A204.1 (cell line): Measurements from ENCODE around the gene WEE1.

Experiments
- FAIRE-seq: peaks from 2 replicates; lab custom pipeline; 2012; peaks lifted over from hg19 to GRCh38; lab: Jason Lieb, UNC

WEE1 gene

GRCh38 chr11:9566561-9567063 lies 6.9 kb upstream of the WEE1 start:
- no peak for FAIRE-seq

DNA sequence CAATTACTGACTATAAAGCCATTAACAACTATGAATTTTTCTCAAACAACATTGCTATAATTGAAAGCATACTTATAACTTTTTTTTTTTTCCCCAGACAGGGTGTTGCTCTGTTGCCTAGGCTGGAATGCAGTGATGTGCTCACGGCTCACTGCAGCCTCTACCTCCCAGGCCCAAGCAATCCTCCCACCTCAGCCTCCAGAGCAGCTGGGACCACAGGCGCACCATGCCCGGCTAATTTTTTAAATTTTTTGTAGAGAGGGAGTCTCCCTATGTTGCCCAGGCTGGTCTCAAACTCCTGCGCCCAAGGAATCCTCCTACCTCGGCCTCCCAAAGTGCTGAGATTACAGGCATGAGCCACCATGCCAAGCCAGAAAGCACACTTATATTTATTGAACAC lies 6.1 kb upstream of the WEE1 start:
- FAIRE-seq, result no peak

DNA sequence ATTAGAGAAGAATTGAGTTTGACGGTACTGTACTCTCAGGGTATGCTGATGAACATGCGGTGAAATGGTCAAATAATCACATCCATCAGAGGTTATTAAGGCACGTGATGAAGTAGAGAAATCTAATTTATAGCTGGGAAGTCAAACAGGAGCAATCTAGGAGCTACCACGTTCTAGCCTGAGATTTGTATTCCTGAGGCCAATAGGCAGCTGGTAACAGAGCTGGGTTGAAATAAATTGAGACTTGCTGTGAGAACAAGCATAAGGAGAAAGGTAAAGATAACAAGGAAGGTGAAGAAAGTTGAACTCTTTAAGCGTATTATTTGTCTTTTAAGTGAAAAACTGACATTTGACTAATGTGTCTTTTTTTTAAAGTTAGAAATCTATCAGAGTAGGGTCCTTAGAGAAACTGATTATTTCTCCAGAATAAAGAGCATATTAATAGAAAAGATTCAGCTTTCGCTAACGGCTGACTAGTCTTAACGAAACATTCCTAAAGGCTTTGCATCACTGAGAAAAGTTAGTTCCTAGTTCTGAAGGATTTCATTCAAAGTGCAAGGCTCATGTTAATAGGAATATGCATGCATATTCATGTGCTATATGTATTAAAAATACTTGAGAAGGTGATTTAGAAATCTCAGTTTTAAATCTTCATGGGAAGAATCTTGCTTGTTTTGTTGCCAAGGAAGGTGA lies 5.2 kb upstream of the WEE1 start:
- FAIRE-seq, result no peak

DNA sequence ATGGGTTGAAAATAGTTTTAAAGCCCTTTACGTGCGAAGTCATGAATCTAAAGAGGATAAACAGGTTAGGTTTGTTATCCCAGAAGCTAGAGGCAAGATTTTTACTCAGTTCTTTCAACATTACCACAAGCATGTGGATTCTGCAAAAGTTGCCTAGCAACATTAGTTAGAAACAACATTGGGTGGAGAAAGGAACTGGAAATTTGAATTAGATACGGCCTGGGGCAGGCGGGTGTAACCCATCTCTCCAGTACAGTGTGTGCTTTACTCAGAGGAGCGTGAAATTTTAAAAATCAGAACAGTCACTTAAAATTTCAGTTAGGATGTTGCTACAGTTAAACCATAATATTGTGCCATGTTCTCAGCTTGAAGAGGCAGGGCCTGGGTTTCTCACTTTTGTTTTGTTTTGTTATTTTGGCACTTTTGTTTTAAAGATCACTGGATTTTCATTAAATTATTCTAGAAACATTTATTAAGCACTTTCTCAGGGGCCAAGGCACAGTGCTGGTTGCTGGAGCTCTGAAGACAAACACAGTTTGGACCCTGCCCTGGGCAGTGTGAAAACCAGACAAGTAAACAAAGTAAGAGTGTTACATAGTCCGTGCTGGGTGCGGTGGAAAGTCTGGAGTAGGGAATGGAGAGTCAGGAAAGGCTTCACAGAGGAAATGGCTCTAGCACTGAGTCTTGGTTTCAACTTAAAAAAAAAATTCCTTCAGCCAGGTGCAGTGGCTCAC lies 4.4 kb upstream of the WEE1 start:
- no peak for FAIRE-seq

- no peak for FAIRE-seq
These were observed 3.8 kb upstream of the WEE1 start for GRCh38 chr11:9569588-9570164.

DNA sequence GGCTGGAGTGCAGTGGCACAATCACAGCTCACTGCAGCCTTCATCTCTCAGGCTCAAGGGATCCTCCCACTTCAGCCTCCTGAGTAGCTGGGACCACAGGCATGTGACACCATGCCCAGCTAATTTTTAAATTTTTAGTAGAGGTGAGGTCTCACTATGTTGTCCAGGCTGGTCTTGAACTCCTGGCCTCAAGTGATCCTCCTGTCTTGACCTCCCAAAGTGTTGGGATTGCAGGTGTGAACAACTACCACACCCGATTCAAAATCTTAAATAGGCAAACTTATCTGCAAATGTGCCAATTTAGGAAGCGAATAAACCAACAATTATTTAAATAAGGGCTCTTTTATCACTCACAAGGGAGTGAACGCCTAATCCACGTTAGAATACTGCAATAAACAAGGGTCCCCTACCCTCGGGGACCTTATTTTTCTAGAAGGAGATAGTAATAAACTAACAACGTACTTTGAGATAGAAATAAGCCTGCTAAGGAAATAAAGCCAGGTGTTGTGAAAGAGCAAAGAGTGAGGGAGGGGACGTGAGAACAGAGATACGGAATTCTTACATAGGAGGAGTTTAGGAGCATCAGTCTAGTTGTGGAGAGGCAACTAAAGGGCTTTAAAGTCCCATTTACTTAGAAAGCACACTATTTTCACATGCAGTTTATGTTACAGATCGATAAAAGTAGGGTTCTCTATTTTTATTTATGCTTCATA lies 3.0 kb upstream of the WEE1 start:
- FAIRE-seq, result no peak

- FAIRE-seq, result no peak
These were observed 2.3 kb upstream of the WEE1 start for GRCh38 chr11:9571071-9571762.

GRCh38 chr11:9571763-9572115 lies 1.7 kb upstream of the WEE1 start:
- FAIRE-seq, result no peak

DNA sequence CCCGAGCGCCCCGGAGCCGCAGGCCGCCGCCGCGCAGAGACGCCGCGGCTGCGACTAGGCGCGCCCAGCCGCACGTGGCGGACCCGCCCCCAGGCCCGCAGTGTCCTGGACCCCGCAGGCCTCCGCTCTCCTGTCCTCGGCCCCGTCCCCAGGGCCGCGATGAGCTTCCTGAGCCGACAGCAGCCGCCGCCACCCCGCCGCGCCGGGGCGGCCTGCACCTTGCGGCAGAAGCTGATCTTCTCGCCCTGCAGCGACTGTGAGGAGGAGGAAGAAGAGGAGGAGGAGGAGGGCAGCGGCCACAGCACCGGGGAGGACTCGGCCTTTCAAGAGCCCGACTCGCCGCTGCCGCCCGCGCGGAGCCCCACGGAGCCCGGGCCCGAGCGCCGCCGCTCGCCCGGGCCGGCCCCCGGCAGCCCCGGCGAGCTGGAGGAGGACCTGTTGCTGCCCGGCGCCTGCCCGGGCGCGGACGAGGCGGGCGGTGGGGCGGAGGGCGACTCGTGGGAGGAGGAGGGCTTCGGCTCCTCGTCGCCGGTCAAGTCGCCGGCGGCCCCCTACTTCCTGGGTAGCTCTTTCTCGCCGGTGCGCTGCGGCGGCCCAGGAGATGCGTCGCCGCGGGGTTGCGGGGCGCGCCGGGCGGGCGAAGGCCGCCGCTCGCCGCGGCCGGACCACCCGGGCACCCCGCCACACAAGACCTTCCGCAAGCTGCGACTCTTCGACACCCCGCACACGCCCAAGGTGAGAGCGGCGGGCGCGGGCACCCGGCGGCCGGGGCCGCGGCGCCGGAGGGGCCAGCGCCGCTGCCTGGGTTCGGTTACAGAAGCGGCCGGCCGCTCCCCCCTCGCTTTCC lies 528 bp downstream of the WEE1 start:
- FAIRE-seq, result no peak

GRCh38 chr11:9574622-9575259 lies 1.3 kb downstream of the WEE1 start:
- FAIRE-seq, result no peak

GRCh38 chr11:9575260-9576240 lies 2.1 kb downstream of the WEE1 start:
- FAIRE-seq, result peak; percentile 68

DNA sequence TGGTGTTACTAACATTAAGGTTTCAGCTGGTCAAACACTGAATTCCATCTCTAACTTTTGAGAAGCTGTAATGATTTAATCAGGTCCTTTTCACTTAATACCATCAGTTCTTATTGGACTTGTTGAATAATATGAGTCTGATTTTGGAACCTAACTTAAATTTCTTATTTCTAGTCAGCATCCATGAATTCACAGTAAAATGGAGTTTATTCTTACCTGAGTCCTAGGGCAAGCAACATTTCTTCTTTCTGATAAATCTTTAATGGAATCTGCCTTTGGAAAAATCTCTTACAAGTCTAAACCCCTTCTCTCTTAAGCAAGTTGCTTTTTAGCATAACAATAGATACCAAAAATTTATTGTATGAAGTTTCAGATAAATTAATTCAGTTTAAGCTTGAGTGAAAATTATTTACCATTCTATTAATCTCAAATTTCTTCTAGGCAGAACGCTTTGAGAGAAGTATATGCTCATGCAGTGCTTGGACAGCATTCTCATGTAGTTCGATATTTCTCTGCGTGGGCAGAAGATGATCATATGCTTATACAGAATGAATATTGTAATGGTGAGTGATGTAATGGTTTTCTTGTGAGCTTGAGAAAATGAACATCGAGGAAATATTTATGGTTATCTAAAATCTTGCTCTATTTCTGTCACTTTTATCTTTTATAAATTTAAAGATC lies 3.4 kb downstream of the WEE1 start:
- FAIRE-seq, result no peak

DNA sequence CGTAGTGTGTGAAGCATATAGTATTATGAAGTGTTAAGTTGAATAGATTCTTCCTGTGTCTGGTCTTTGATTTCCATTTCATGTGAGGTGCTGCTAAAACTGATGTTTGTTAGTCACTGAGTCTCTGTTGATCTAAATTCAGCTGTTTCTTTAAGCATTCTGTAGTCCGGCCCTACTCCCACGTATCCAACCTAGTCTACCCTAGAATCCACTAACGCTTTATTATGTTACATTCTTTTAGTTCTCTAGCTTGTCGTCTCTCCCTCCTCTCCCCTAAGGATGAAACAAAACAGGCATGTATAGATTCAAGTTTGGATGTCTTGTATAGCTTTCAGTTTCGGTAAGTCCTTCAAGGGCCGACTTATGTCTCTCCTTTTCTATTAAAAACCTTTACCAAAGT lies 4.1 kb downstream of the WEE1 start:
- FAIRE-seq, result no peak

DNA sequence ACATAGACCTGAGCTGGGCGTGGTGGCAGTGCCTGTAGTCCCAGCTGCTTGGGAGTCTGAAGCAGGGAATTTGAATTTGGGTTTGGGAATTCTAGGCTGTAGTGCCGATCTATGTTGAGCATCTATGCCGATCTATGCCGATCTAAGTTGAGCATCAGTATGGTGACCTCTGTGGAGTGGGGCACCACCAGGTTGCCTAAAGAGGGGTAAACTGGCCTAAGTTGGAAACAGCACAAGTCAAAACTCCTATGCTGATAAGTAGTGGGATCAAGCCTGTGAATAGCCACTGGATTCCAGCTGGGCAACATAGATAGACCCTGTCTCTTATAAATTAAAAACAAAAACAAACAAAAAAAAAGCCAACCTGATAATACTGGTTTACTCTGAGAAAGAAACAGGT lies 7.4 kb downstream of the WEE1 start:
- no peak for FAIRE-seq

- FAIRE-seq, result no peak
These were observed 8.2 kb downstream of the WEE1 start for GRCh38 chr11:9581556-9582161.

- FAIRE-seq, result no peak
These were observed 17.2 kb downstream of the WEE1 start for GRCh38 chr11:9590717-9591116.

- FAIRE-seq, result no peak
These were observed 21.0 kb downstream of the WEE1 start for GRCh38 chr11:9594267-9595046.
